Activated CD4-positive, alpha-beta memory T cell treated with anti-CD3 and anti-CD28 coated beads for 36 hours (primary cell): ENCODE data around the gene PAX4. TPM values are rescaled to one million over a fixed set of nuclear protein-coding genes. Genes with fewer than 3 reads are reported as not detected.
"Not testable (repeated sequence)": the region's sequence is repeated elsewhere in the genome, so short reads cannot be mapped to it uniquely, and the experiment has no call there.

Source experiments
- CTCF ChIA-PET: fragments of 350-600 bp; sonication (Branson Sonifier 250); formaldehyde crosslinking; loops from one replicate; lab custom pipeline; 2021; ENCODE audit warnings: antibody characterized with exemption, inconsistent platforms; lab: Charles Lee
- POLR2A ChIA-PET: fragments of 350-600 bp; sonication (Branson Sonifier 250); formaldehyde crosslinking; loops from one replicate; lab custom pipeline; 2021; ENCODE audit warnings: antibody characterized with exemption; lab: Charles Lee
- DNase-seq: peaks from one replicate; pipeline ENCODE4 v3.0.0-alpha.2; 2020
- H3K27ac Mint-ChIP-seq: one replicate; pipeline ENCODE4 v1.8.0; 2021; ENCODE audit warnings: mixed read lengths
- H3K27me3 Mint-ChIP-seq: one replicate; pipeline ENCODE4 v1.8.0; 2021; ENCODE audit warnings: mixed read lengths
- H3K36me3 Mint-ChIP-seq: one replicate; pipeline ENCODE4 v1.8.0; 2021; ENCODE audit warnings: mixed read lengths
- H3K4me1 Mint-ChIP-seq: one replicate; pipeline ENCODE4 v1.8.0; 2021; ENCODE audit warnings: low read depth, mixed read lengths
- H3K4me3 Mint-ChIP-seq: one replicate; pipeline ENCODE4 v1.8.0; 2021; ENCODE audit warnings: mild to moderate bottlenecking, mixed read lengths
- H3K9me3 Mint-ChIP-seq: one replicate; pipeline ENCODE4 v1.8.0; 2021; ENCODE audit warnings: mixed read lengths
- intact Hi-C: fragments of 100-400 bp; cut with micrococcal nuclease; formaldehyde crosslinking; loops from one replicate; pipeline ENCODE4 v1.15.1; 2023
- total RNA-seq, 2 experiments: library from RNA; stranded (reverse); gene quantifications; one replicate each; pipeline ENCODE4 v1.2.3, GENCODE V29; 2021

The PAX4 gene
- total RNA-seq, 2 experiments from 2014 or later, result not detected

DNA sequence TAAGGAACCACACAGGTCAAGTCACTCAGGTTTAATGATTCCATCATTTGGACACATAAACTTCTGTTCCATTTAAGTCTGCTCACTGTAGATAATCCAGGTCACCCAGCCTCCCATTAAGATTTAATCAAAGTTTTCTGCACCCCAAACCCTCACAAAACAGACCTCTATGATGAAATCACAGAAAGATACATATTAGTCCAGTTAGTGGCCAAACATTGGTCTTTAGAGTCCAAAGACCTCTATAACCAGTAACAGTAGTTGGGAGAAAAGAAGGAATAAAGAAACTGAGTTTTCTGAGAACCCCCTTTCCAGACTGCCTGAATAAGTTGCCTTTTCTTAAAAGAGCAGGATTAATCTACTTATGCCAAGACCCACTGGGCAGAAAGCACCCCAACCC lies 37.3 kb downstream of the PAX4 start:
- Mint-ChIP-seq H3K27ac (no peak overlapping the region), H3K27me3 (no peaks in the 10 kb centered on the region), H3K36me3 (peaks cover 28% of the 10 kb centered on the region), H3K4me1 (peaks cover 54% of the 10 kb centered on the region), H3K9me3 (no peaks in the 10 kb centered on the region), H3K4me3 (no peak overlapping the region)
- ChIA-PET POLR2A (no interaction called here), CTCF (no interaction called here)
- intact Hi-C loops, result loop anchor here (10.0 kb wide), 2 partner anchors 236 to 624 kb away; no protein-coding TSS in a partner anchor
- DNase-seq, result no peak

DNA sequence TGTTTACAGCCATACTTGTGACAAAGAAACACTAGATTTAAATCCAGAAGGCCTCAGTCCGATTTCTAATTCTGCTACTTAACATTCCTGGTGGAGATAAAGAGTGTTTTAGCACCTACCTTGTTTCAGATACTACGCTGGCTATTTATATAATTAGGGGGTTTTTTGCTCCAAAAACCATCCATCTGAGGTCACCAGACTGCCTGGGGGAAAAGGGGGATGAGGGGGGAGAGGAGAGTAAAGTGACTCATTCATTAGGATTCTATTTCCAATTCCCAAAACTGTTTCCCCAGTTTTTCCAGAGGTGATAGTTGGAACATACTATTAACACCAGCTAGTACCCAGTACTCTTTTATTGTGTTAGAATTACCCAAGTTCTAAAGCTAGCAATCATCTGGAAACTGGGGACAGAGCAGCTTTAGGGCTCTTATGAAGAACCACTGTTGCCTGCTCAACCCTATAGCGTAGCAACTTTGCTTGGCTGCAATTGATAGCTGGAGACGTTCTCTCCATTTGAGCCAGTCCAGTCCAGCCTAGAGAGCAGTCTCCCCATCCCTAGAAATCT lies 39.1 kb downstream of the PAX4 start:
- Mint-ChIP-seq H3K9me3 (no peaks in the 10 kb centered on the region), H3K4me1 (peaks cover 42% of the 10 kb centered on the region), H3K36me3 (peaks cover 28% of the 10 kb centered on the region), H3K27ac (no peak overlapping the region), H3K27me3 (no peaks in the 10 kb centered on the region), H3K4me3 (no peak overlapping the region)
- POLR2A ChIA-PET, result no interaction called here
- no peak for DNase-seq
- CTCF ChIA-PET, result no interaction called here
- intact Hi-C loops, result no loop called here

DNA sequence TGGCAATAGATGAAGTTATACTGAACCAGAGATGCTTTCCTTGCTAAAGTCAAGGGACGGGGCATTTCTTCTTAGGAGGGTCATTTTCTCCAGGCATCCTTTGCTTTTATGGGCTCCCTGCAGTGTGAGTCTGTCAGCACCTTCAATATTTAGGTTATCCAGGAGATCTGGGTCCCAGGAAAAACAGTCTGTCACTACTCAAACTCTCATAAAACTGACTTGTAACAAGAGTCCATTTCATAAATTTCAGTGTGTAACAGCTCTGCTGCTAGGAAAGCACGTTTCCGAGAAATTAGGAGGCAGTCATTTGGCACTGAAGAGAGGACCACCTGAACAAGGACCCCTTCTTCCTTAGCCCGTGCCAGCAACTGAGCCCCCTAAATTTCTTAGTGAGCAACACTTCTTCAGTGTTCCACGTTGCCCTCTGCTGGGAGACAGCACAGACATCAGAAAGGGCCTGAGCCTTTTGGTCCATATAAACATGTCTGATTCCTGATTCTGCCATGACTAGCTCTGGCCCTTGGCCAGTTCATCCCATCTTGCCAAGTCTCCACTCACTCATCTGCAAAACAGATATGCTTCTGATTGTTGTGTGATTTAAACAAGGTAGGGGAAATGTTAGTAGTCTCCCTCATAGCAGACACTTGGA lies 39.8 kb downstream of the PAX4 start:
- intact Hi-C loops, result no loop called here
- POLR2A ChIA-PET, result no interaction called here
- no peak overlapping the region for H3K27ac Mint-ChIP-seq
- CTCF ChIA-PET, result no interaction called here
- peaks cover 25% of the 10 kb centered on the region for H3K36me3 Mint-ChIP-seq
- no peak for DNase-seq
- H3K4me3 Mint-ChIP-seq, result no peak overlapping the region
- no peaks in the 10 kb centered on the region for H3K27me3 Mint-ChIP-seq
- peaks cover 36% of the 10 kb centered on the region for H3K4me1 Mint-ChIP-seq
- H3K9me3 Mint-ChIP-seq, result no peaks in the 10 kb centered on the region

DNA sequence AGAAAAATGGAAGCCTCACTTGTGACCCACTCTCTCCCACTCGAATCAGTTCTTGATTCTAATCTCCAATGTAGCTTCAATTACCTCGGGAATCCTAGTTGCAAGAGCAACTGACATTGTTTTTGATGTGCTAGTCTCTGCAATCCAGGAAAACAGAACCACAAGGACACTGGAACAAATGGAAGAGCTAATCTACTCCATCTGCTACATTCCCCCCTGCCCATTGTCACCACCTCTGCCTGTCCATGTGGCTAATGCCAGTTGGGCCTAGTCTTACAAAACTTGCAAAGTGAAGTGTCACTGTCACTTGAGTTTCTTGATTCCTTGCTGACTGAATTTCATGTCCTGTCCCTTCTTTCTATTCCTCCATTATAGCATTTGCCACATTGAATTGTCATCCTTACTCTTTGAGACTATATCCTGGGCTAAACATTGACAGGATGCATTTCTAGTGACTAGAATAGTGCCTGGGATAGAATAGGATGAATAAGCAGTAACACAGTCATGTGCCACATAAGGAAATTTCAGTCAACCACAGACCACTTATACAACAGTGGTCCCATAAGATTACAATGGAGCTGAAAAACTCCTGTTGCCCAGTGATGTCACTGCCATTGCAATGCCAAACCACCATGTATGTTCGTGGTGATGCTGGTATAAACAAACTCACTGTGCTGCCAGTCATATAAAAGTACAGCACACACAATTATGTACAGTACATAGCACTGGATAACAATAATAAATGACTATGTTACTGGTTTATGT lies 46.0 kb downstream of the PAX4 start:
- no peaks in the 10 kb centered on the region for H3K27me3 Mint-ChIP-seq
- H3K4me3 Mint-ChIP-seq, result no peak overlapping the region
- no peaks in the 10 kb centered on the region for H3K9me3 Mint-ChIP-seq
- ChIA-PET POLR2A (no interaction called here), CTCF (interaction anchor here (0.7 kb wide), 1 partner anchor 195 kb away, joined by 3 read pairs; no protein-coding TSS in a partner anchor)
- intact Hi-C loops, result no loop called here
- H3K36me3 Mint-ChIP-seq, result no peaks in the 10 kb centered on the region
- no peaks in the 10 kb centered on the region for H3K4me1 Mint-ChIP-seq
- no peak for DNase-seq
- no peak overlapping the region for H3K27ac Mint-ChIP-seq

DNA sequence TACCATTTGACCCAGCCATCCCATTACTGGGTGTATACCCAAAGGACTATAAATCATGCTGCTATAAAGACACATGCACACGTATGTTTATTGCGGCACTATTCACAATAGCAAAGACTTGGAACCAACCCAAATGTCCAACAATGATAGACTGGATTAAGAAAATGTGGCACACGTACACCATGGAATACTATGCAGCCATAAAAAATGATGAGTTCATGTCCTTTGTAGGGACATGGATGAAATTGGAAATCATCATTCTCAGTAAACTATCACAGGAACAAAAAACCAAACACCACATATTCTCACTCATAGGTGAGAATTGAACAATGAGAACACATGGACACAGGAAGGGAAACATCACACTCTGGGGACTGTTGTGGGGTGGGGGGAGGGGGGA lies 49.9 kb downstream of the PAX4 start:
- H3K4me1 Mint-ChIP-seq, H3K9me3 Mint-ChIP-seq, intact Hi-C loops, H3K27ac Mint-ChIP-seq, DNase-seq, H3K4me3 Mint-ChIP-seq, POLR2A ChIA-PET, H3K27me3 Mint-ChIP-seq, CTCF ChIA-PET: not testable (repeated sequence)
- peaks cover 11% of the 10 kb centered on the region for H3K36me3 Mint-ChIP-seq

DNA sequence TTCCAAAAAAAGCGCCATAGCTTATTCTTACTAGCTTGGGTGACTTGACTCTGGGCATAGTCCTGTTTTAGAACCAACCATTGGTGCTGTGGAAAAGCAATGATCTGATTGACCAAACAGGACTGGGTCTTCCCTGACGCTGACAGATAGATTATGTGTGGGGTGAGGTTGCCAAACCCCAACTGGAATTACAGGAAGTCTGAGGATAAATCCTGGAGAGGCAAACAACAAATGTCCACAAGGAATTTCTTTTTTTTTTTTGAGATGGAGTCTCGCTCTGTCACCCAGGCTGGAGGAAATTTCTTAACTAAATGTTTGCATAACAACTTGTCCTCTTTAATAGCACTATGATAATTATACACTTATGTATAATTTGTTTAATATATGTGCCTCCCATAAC lies 51.7 kb downstream of the PAX4 start:
- H3K27ac Mint-ChIP-seq, result no peak overlapping the region
- ChIA-PET CTCF (no interaction called here), POLR2A (no interaction called here)
- peaks cover 13% of the 10 kb centered on the region for H3K36me3 Mint-ChIP-seq
- H3K4me3 Mint-ChIP-seq, result no peak overlapping the region
- no peaks in the 10 kb centered on the region for H3K27me3 Mint-ChIP-seq
- peaks cover 8% of the 10 kb centered on the region for H3K9me3 Mint-ChIP-seq
- H3K4me1 Mint-ChIP-seq, result no peaks in the 10 kb centered on the region
- DNase-seq, result no peak
- intact Hi-C loops, result no loop called here

Other genes starting within 250 kb of the PAX4 start
- gene ZNF800, start 225.4 kb downstream of the PAX4 start, total RNA-seq, result 10 to 100 TPM; 24.9 to 29.2 TPM
- gene GCC1, start 32.5 kb downstream of the PAX4 start, total RNA-seq, result 10 to 100 TPM; 14.1 to 15.0 TPM
- 100 to 1,000 TPM; 128 to 129 TPM for gene ARF5, start 29.7 kb downstream of the PAX4 start, total RNA-seq
- under 1 TPM; 0.75 to 0.86 TPM for gene FSCN3, start 24.4 kb downstream of the PAX4 start, total RNA-seq
- 100 to 1,000 TPM; 208 to 235 TPM for gene SND1, start 34.1 kb upstream of the PAX4 start, total RNA-seq